Left forelimb (tissue), 1 donor: Measurements from ENCODE around the gene MBD5.
"Not testable (repeated sequence)": the region's sequence is repeated elsewhere in the genome, so short reads cannot be mapped to it uniquely, and the experiment has no call there.

Experiments used
- DNase-seq: peaks from one replicate; pipeline ENCODE4 v3.0.0-alpha.2; 2018; ENCODE audit warnings: low spot score

Gene MBD5

GRCh38 chr2:148524519-148524919, 503.6 kb downstream of the MBD5 start:
- no peak for DNase-seq

- no peak for DNase-seq
These were observed 504.2 kb downstream of the MBD5 start for GRCh38 chr2:148525130-148525529.

GRCh38 chr2:148526509-148527346, 505.8 kb downstream of the MBD5 start:
- no peak for DNase-seq

GRCh38 chr2:148527488-148528340, 506.8 kb downstream of the MBD5 start:
- DNase-seq: no peak

GRCh38 chr2:148528356-148529064, 507.6 kb downstream of the MBD5 start:
- no peak for DNase-seq

GRCh38 chr2:148529745-148530144, 508.9 kb downstream of the MBD5 start:
- DNase-seq: no peak

GRCh38 chr2:148530350-148530749, 509.5 kb downstream of the MBD5 start:
- DNase-seq: peak; percentile 41

- DNase-seq: peak; percentile 28
These were observed 510.3 kb downstream of the MBD5 start for GRCh38 chr2:148531235-148531634.

GRCh38 chr2:148531669-148532428, 511.0 kb downstream of the MBD5 start:
- peak; percentile 34 for DNase-seq

- peak; percentile 18 for DNase-seq
These were observed 512.1 kb downstream of the MBD5 start for GRCh38 chr2:148533004-148533403.

GRCh38 chr2:148533685-148534084, 512.8 kb downstream of the MBD5 start:
- DNase-seq: no peak

GRCh38 chr2:148534416-148535204, 513.7 kb downstream of the MBD5 start:
- peak; percentile 46 for DNase-seq

GRCh38 chr2:148538375-148538774, 517.5 kb downstream of the MBD5 start:
- DNase-seq: no peak

GRCh38 chr2:148540022-148540421, 519.1 kb downstream of the MBD5 start:
- peak; percentile 56 for DNase-seq

- DNase-seq: no peak
These were observed 520.9 kb downstream of the MBD5 start for GRCh38 chr2:148541792-148542191.

GRCh38 chr2:148542614-148543013, 521.7 kb downstream of the MBD5 start:
- DNase-seq: no peak

- DNase-seq: not testable (repeated sequence)
These were observed 522.2 kb downstream of the MBD5 start for GRCh38 chr2:148543088-148543540.

GRCh38 chr2:148545390-148546256, 524.7 kb downstream of the MBD5 start:
- DNase-seq: no peak

GRCh38 chr2:148546270-148546669, 525.4 kb downstream of the MBD5 start:
- DNase-seq: no peak
